PC-3 (cell line): Measurements from ENCODE around the gene HIVEP3. TPM values are rescaled to one million over a fixed set of nuclear protein-coding genes. Genes with fewer than 3 reads are reported as not detected.

Source experiments
- ATAC-seq: fragments of 200-7000 bp; cut with Tn5 transposase; 2 replicates; pipeline ENCODE4 v1.9.1; 2020; ENCODE audit warnings: mild to moderate bottlenecking, moderate library complexity
- BruUV-seq: library from RNA; stranded (reverse); fragments of 400-500 nt; replicated peaks from 2 replicates; lab custom pipeline; 2021; lab: Mats Ljungman, UMichigan
- CTCF ChIA-PET: fragments of 300-600 bp; sonication (Branson Sonifier 250); formaldehyde crosslinking; loops from one replicate; lab custom pipeline; 2022; ENCODE audit warnings: antibody characterized with exemption; lab: Charles Lee
- POLR2A ChIA-PET: fragments of 300-600 bp; sonication (Branson Sonifier 250); formaldehyde crosslinking; loops from one replicate; lab custom pipeline; 2022; ENCODE audit warnings: antibody characterized with exemption; ENCODE audit not compliant: unreplicated experiment; lab: Charles Lee
- DNase-seq: peaks from one replicate; pipeline ENCODE4 v3.0.0-alpha.2; 2015
- H2AFZ ChIP-seq: fragments of 300-600 bp; sonication (generic); 2 replicates; pipeline ENCODE4 v1.6.0; 2016; ENCODE audit warnings: antibody characterized with exemption, low read length
- H3F3A ChIP-seq: fragments of 300-600 bp; sonication (generic); one replicate; pipeline ENCODE4 v1.6.0; 2017; ENCODE audit warnings: antibody characterized with exemption, low read length, control low read depth, mild to moderate bottlenecking; ENCODE audit not compliant: unreplicated experiment
- H3K27ac ChIP-seq: fragments of 300-600 bp; sonication (generic); 2 replicates; pipeline ENCODE4 v1.5.1; 2016; ENCODE audit warnings: mild to moderate bottlenecking, low read length
- H3K27me3 ChIP-seq: fragments of 300-600 bp; sonication (generic); 2 replicates; pipeline ENCODE4 v1.6.1; 2016; ENCODE audit warnings: low read length, mixed read lengths
- H3K36me3 ChIP-seq: fragments of 300-600 bp; sonication (generic); 2 replicates; pipeline ENCODE4 v1.6.1; 2016; ENCODE audit warnings: low read depth, mixed run types, low read length, mixed read lengths
- H3K4me1 ChIP-seq: fragments of 300-600 bp; sonication (generic); 2 replicates; pipeline ENCODE4 v1.5.1; 2016; ENCODE audit warnings: low read length; ENCODE audit not compliant: insufficient read depth
- H3K4me2 ChIP-seq: fragments of 300-600 bp; sonication (generic); 2 replicates; pipeline ENCODE4 v1.6.0; 2016; ENCODE audit warnings: low read length
- H3K4me3 ChIP-seq: fragments of 300-600 bp; sonication (generic); 2 replicates; pipeline ENCODE4 v1.5.1; 2016; ENCODE audit warnings: mild to moderate bottlenecking, low read length, mixed read lengths
- H3K79me2 ChIP-seq: fragments of 300-600 bp; sonication (generic); 2 replicates; pipeline ENCODE4 v1.6.1; 2017; ENCODE audit warnings: low read length, mixed read lengths
- H3K9ac ChIP-seq: fragments of 300-600 bp; sonication (generic); 2 replicates; pipeline ENCODE4 v1.6.0; 2016; ENCODE audit warnings: mild to moderate bottlenecking, low read length
- H3K9me2 ChIP-seq: fragments of 300-600 bp; sonication (generic); replicated peaks from 2 replicates; pipeline ENCODE4 v1.6.1; 2016; ENCODE audit warnings: mixed run types, low read length, mixed read lengths
- H3K9me3 ChIP-seq: fragments of 300-600 bp; sonication (generic); 2 replicates; pipeline ENCODE4 v1.6.1; 2016; ENCODE audit warnings: low read length, mixed read lengths
- H4K20me1 ChIP-seq: fragments of 300-600 bp; sonication (generic); 2 replicates; pipeline ENCODE4 v1.6.1; 2016; ENCODE audit warnings: low read length, mixed read lengths
- CTCF ChIP-seq: fragments of 300-600 bp; sonication (generic); conservative IDR thresholded peaks from 2 replicates; pipeline ENCODE4 v1.5.1; 2017; ENCODE audit warnings: antibody characterized with exemption, low read depth, mild to moderate bottlenecking, low read length
- EZH2 ChIP-seq: fragments of 300-600 bp; sonication (generic); IDR thresholded peaks from one replicate; pipeline ENCODE4 v1.6.1; 2017; ENCODE audit warnings: antibody characterized with exemption, mild to moderate bottlenecking, low read length; ENCODE audit not compliant: unreplicated experiment
- EZH2phosphoT487 ChIP-seq: fragments of 300-600 bp; sonication (generic); IDR thresholded peaks from 2 replicates; pipeline ENCODE4 v1.6.1; 2018; ENCODE audit warnings: mild to moderate bottlenecking, antibody characterized with exemption, low read length, borderline replicate concordance
- intact Hi-C: fragments of 100-400 bp; cut with micrococcal nuclease; formaldehyde crosslinking; loops from 2 replicates; pipeline ENCODE4 v1.9.0; 2023
- total RNA-seq: library from RNA; depleted of rRNA; stranded (reverse); fragments of >200 nt; gene quantifications from 2 replicates; pipeline ENCODE4 v1.2.3, GENCODE V29; 2014

Gene HIVEP3
- total RNA-seq, 1 experiment from 2014 or later, result 9.8 TPM

- H4K20me1 ChIP-seq, result no peaks in the 10 kb centered on the region
- no peak for DNase-seq
- H3K9me2 ChIP-seq, result no peaks in the 10 kb centered on the region
- ChIA-PET POLR2A (no interaction called here), CTCF (no interaction called here)
- BruUV-seq, result no TSS peak
- no peaks in the 10 kb centered on the region for H3K4me1 ChIP-seq
- no peaks in the 10 kb centered on the region for H3F3A ChIP-seq
- no peaks in the 10 kb centered on the region for H3K79me2 ChIP-seq
- no peak overlapping the region for H3K4me3 ChIP-seq
- H3K27me3 ChIP-seq, result no peaks in the 10 kb centered on the region
- H3K9ac ChIP-seq, result no peak overlapping the region
- intact Hi-C loops, result no loop called here
- no peak for TF ChIP-seq CTCF
- no peak for TF ChIP-seq EZH2phosphoT487
- H3K4me2 ChIP-seq, result no peak overlapping the region
- H3K9me3 ChIP-seq, result no peaks in the 10 kb centered on the region
- ATAC-seq, result no peak
- H2AFZ ChIP-seq, result no peak overlapping the region
- no peak overlapping the region for H3K27ac ChIP-seq
- no peaks in the 10 kb centered on the region for H3K36me3 ChIP-seq
Measured at GRCh38 chr1:41532206-41532975, 386.3 kb downstream of the HIVEP3 start.

- H4K20me1 ChIP-seq, result no peaks in the 10 kb centered on the region
- no peaks in the 10 kb centered on the region for H3K27me3 ChIP-seq
- H3K9ac ChIP-seq, result no peak overlapping the region
- DNase-seq (no peak), ATAC-seq (no peak)
- no peak overlapping the region for H3K4me3 ChIP-seq
- POLR2A ChIA-PET, result no interaction called here
- BruUV-seq, result no TSS peak
- H3F3A ChIP-seq, result no peaks in the 10 kb centered on the region
- CTCF ChIA-PET, result no interaction called here
- TF ChIP-seq EZH2phosphoT487, result no peak
- H3K36me3 ChIP-seq, result no peaks in the 10 kb centered on the region
- H3K4me1 ChIP-seq, result no peaks in the 10 kb centered on the region
- H3K79me2 ChIP-seq, result no peaks in the 10 kb centered on the region
- no peak overlapping the region for H3K27ac ChIP-seq
- intact Hi-C loops, result no loop called here
- H3K4me2 ChIP-seq, result no peak overlapping the region
- H2AFZ ChIP-seq, result no peak overlapping the region
- no peaks in the 10 kb centered on the region for H3K9me2 ChIP-seq
- no peaks in the 10 kb centered on the region for H3K9me3 ChIP-seq
Measured at GRCh38 chr1:41530411-41530810, 388.3 kb downstream of the HIVEP3 start.

- Histone ChIP-seq H4K20me1 (no peaks in the 10 kb centered on the region), H2AFZ (no peak overlapping the region), H3K4me3 (no peak overlapping the region), H3F3A (no peaks in the 10 kb centered on the region), H3K9ac (no peak overlapping the region), H3K9me2 (no peaks in the 10 kb centered on the region), H3K4me1 (no peaks in the 10 kb centered on the region), H3K4me2 (no peak overlapping the region), H3K36me3 (no peaks in the 10 kb centered on the region), H3K9me3 (no peaks in the 10 kb centered on the region), H3K27me3 (no peaks in the 10 kb centered on the region), H3K27ac (no peak overlapping the region), H3K79me2 (no peaks in the 10 kb centered on the region)
- ChIA-PET POLR2A (no interaction called here), CTCF (no interaction called here)
- ATAC-seq (no peak), DNase-seq (no peak)
- intact Hi-C loops, result no loop called here
- BruUV-seq, result no TSS peak
- TF ChIP-seq CTCF (no peak), EZH2 (no peak), EZH2phosphoT487 (no peak)
Measured at GRCh38 chr1:41529621-41530395, 388.9 kb downstream of the HIVEP3 start.
